GM18505 (cell line): ENCODE data around the gene VRTN.

Experiments
- ATAC-seq: cut with Tn5 transposase; IDR thresholded peaks from one replicate; pipeline ENCODE4 v1.9.1; 2021; ENCODE audit not compliant: unreplicated experiment
- POLR2A ChIP-seq: IDR thresholded peaks from 4 replicates; pipeline ENCODE4 v1.6.1; 2011; ENCODE audit warnings: borderline replicate concordance; ENCODE audit not compliant: insufficient read depth, insufficient read length; ENCODE audit errors: extremely low read depth

VRTN gene

GRCh38 chr14:74407801-74408154 lies 59.5 kb downstream of the VRTN start:
- no peak for TF ChIP-seq POLR2A
- ATAC-seq = no peak

GRCh38 chr14:74408870-74409269 lies 60.6 kb downstream of the VRTN start:
- no peak for TF ChIP-seq POLR2A
- no peak for ATAC-seq

DNA sequence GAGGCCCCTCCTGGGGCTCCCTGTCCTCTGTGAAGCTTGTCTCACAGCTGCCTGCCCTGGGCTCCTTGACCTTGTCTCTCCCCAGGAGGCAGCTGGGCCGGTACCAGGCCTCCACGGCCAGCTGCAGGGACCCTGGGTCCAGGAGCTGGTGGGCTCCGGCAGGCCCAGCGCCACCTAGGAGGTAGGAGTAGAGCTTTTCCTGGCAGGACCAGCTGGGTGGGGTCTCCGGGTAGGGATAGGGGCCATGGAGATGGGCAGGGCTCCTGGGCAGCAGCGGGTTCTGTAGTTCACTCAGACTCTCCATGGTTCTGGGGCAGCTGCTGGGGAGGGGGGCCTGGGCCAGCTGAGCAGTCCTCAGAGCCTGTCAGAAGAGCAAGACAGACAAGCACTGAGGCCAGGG lies 61.2 kb downstream of the VRTN start:
- no peak for TF ChIP-seq POLR2A
- ATAC-seq = no peak
